ENCODE data around the gene UBASH3B.

GRCh38 chr11:122775675-122776271, 120.3 kb downstream of the UBASH3B start:
- no peak for TF ChIP-seq GATA3 (IDR thresholded peaks at IDR 0.05; ENCODE audit: low read depth, low read length)
- TF ChIP-seq GATA2 (IDR thresholded peaks at IDR 0.05; ENCODE audit: low read depth, low read length), result no peak
